Peyer's patch (tissue), 4 donors: ENCODE results near the gene MRAS. TPM values are rescaled to one million over a fixed set of nuclear protein-coding genes. Genes with fewer than 3 reads are reported as not detected.

ENCODE experiments used
- DNase-seq, 3 donors: peaks; one replicate each; pipeline ENCODE4 v3.0.0-alpha.2; 2017 to 2019
- H3K27ac ChIP-seq, 4 donors: fragments of 200-600 bp; sonication (generic); one replicate each; pipeline ENCODE4 v1.5.1; 2016 to 2019
- H3K27me3 ChIP-seq, 2 donors: fragments of 200-600 bp; sonication (generic); one replicate each; pipeline ENCODE4 v1.5.1; 2019
- H3K36me3 ChIP-seq, 3 donors: fragments of 200-600 bp; sonication (generic); one replicate each; pipeline ENCODE4 v1.5.1; 2016 to 2019
- H3K4me1 ChIP-seq, 4 donors: fragments of 200-600 bp; sonication (generic); one replicate each; pipeline ENCODE4 v1.5.1; 2016 to 2019
- H3K4me3 ChIP-seq, 4 donors: fragments of 200-600 bp; sonication (generic); 1 replicate in 3 of 4; 2 replicates in 1 of 4; pipeline ENCODE4 v1.5.1; 2016 to 2019; ENCODE audit warnings: mild to moderate bottlenecking in 1 of 4
- H3K9me3 ChIP-seq, 4 donors: fragments of 200-600 bp; sonication (generic); one replicate each; pipeline ENCODE4 v1.5.1; 2016 to 2019; ENCODE audit warnings: mild to moderate bottlenecking in 1 of 4
- POLR2A ChIP-seq, 2 donors: fragments of 450-650 bp; IDR thresholded peaks; one replicate each; pipeline ENCODE4 v1.5.1; 2017; ENCODE audit warnings: antibody characterized with exemption in 2 of 2, mild to moderate bottlenecking in 2 of 2, moderate library complexity in 2 of 2
- total RNA-seq, 4 donors: library from RNA; depleted of rRNA; stranded (reverse); fragments of >200 nt; gene quantifications; one replicate each; pipeline ENCODE4 v1.1.0, GENCODE V29; 2016
- TF ChIP-seq, protein P1 (sequence below), 6 experiments: fragments of 450-650 bp in 4 of 6; fragments of 200-600 bp in 2 of 6; sonication (generic) in 1 of 6; IDR thresholded peaks; one replicate each; pipeline ENCODE4 v1.5.1; 2017 to 2019; ENCODE audit warnings: antibody characterized with exemption in 6 of 6, mild to moderate bottlenecking in 3 of 6, moderate library complexity in 1 of 6

Gene MRAS
- total RNA-seq, 4 donors from 2014 or later, result 1.2 to 7.4 (median 3.0) TPM

DNA sequence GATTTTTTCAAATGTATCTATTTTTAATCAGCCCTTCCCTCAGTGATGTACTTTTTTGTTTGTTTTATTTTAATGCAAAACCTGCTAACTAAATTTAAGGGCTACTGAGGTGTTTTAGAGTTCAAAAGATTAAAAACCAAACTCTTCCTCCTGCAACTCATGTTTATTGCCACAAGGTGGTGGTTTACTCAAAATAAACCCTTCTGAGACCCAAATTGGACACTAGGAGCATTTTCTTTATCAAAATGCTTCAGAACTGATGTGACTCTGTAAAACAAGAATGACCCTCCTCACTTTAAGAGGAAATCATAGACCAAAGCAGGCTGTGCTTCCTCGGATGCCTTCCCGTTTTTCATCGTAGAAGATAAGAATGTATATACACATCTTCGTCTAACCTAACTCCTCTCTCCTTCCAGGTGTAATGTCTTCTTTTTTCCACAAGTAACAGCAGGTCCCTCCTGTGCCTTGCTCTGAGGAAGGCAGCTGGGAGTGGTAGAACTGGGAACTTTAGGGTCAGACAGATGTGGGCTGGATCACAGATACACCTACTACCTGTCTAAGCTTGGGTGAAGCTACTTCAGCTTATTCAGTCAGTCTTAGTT lies 15.8 kb upstream of the MRAS start:
- Histone ChIP-seq H3K4me3 (no peak overlapping the region), H3K27ac (no peak overlapping the region), H3K36me3 (no peaks in the 10 kb centered on the region), H3K4me1 (peaks cover 0 to 10% (median 3%) of the 10 kb centered on the region in 4 donors), H3K27me3 (no peaks in the 10 kb centered on the region), H3K9me3 (no peaks in the 10 kb centered on the region)
- TF ChIP-seq, protein P1, sequence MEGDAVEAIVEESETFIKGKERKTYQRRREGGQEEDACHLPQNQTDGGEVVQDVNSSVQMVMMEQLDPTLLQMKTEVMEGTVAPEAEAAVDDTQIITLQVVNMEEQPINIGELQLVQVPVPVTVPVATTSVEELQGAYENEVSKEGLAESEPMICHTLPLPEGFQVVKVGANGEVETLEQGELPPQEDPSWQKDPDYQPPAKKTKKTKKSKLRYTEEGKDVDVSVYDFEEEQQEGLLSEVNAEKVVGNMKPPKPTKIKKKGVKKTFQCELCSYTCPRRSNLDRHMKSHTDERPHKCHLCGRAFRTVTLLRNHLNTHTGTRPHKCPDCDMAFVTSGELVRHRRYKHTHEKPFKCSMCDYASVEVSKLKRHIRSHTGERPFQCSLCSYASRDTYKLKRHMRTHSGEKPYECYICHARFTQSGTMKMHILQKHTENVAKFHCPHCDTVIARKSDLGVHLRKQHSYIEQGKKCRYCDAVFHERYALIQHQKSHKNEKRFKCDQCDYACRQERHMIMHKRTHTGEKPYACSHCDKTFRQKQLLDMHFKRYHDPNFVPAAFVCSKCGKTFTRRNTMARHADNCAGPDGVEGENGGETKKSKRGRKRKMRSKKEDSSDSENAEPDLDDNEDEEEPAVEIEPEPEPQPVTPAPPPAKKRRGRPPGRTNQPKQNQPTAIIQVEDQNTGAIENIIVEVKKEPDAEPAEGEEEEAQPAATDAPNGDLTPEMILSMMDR (IDR thresholded peaks at IDR 0.05), result peak in 5 of 6 experiments; percentile 32 to 47 (median 45)
- no peak for TF ChIP-seq POLR2A (IDR thresholded peaks at IDR 0.05)
- no peak for DNase-seq

DNA sequence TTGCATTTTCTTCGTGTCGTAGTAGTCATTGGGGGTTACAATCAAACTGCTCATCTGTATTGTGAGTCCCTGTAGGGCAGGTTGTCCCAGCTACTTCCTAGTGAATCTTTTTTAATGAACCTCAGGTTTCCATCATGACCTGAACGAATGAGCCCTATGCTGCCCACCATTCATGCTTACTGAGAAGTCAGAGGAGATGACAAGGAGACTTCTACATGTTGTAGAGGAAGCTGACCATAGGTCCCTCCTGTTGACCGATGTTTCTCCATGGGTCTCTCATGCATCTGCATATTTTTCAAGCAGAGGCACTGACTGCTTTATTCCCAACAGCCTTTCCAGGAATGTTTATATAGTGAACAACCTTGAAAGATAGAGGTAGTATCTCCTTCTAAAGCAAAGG lies 13.8 kb upstream of the MRAS start:
- H3K9me3 ChIP-seq, result no peaks in the 10 kb centered on the region
- no peak overlapping the region for H3K27ac ChIP-seq
- no peak overlapping the region for H3K4me3 ChIP-seq
- no peak for DNase-seq
- no peaks in the 10 kb centered on the region for H3K27me3 ChIP-seq
- peaks cover 0 to 4% (median 0%) of the 10 kb centered on the region in 4 donors for H3K4me1 ChIP-seq
- no peak for TF ChIP-seq POLR2A (IDR thresholded peaks at IDR 0.05)
- TF ChIP-seq, protein P1 (IDR thresholded peaks at IDR 0.05), result no peak
- no peaks in the 10 kb centered on the region for H3K36me3 ChIP-seq

DNA sequence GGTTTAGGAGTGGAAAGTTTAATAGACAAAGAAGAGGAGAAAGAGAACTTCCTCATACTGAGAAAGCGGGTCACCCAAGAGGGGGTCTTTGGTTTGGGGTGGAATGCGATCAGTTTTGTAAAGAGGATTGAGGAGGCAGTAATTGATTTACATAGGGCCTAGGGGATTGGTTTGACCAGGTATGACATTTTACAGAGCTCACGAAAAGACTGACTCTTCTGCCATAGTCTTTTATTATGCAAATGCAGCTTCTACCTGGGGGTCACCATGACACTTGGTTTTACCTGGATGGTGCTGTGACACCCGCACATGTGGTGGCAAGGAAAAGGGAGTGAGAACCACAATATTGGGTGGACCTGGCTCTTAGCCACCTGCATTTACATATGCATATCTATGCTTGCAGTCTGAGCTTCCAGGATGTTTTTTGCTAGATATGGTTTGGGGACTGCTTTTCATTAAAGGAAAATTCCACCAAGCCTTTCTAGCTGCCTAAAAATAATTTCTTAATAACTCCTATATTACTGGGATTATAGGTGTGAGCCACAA lies 11.9 kb upstream of the MRAS start:
- Histone ChIP-seq H3K27ac (no peak overlapping the region), H3K9me3 (no peaks in the 10 kb centered on the region), H3K4me1 (no peaks in the 10 kb centered on the region), H3K36me3 (no peaks in the 10 kb centered on the region), H3K4me3 (no peak overlapping the region), H3K27me3 (no peaks in the 10 kb centered on the region)
- no peak for TF ChIP-seq POLR2A (IDR thresholded peaks at IDR 0.05)
- TF ChIP-seq, protein P1 (IDR thresholded peaks at IDR 0.05), result no peak
- no peak for DNase-seq

DNA sequence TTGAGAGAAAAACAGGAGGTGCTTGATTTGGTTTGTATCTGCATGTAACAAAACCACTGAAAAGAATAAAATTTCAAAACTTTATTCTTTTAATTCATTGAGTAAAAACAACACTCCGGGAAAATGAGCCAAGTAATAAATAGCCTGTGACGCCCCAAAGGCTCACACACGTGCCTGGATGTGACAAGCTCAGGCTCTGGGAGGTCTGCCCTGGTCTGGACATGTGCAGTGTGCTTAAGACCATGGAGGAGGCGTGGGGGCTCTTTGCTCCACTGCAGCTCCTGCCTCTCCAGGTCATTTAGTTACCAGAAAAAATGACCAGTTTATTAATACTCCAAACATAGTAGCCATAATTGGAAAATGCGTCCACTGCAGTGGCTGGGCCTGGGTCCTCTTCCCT lies 10.1 kb upstream of the MRAS start:
- TF ChIP-seq, protein P1 (IDR thresholded peaks at IDR 0.05), result no peak
- no peak for TF ChIP-seq POLR2A (IDR thresholded peaks at IDR 0.05)
- H3K27me3 ChIP-seq, result no peaks in the 10 kb centered on the region
- H3K4me1 ChIP-seq, result no peaks in the 10 kb centered on the region
- H3K4me3 ChIP-seq, result no peak overlapping the region
- DNase-seq, result no peak
- no peak overlapping the region for H3K27ac ChIP-seq
- no peaks in the 10 kb centered on the region for H3K36me3 ChIP-seq
- no peaks in the 10 kb centered on the region for H3K9me3 ChIP-seq

DNA sequence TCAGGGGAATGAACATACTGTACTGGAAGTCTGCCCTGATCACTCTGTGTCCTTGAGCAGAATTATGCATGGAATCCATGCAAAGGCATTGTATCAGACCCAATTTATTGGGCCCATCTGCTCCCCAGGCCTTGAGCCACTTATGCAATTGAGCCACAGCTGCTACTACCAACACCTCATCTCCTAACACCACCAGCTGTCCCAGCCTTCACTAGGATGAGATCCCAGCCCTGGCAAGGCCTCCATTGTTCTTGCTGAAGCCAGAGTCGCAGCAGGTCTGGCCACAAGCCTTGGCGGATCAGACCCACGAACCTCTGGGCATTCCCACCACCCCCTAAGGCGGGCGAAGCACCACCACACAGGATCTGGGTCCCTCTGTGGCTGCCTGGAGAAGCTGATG lies 9.6 kb upstream of the MRAS start:
- Histone ChIP-seq H3K4me1 (no peaks in the 10 kb centered on the region), H3K9me3 (no peaks in the 10 kb centered on the region), H3K36me3 (no peaks in the 10 kb centered on the region), H3K27ac (no peak overlapping the region), H3K27me3 (no peaks in the 10 kb centered on the region), H3K4me3 (no peak overlapping the region)
- no peak for DNase-seq
- TF ChIP-seq, protein P1 (IDR thresholded peaks at IDR 0.05), result no peak
- no peak for TF ChIP-seq POLR2A (IDR thresholded peaks at IDR 0.05)
